ENCODE results near the gene STK24. TPM values are rescaled to one million over a fixed set of nuclear protein-coding genes. Genes with fewer than 3 reads are reported as not detected.

Gene STK24
- total RNA-seq, 2 experiments from 2014 or later, result 146 to 173 TPM

GRCh38 chr13:98489446-98490194 lies 87.3 kb downstream of the STK24 start:
- Mint-ChIP-seq H3K27ac (peak overlapping the region; percentile 34), H3K36me3 (ENCODE audit: low read depth) (peaks cover 24% of the 10 kb centered on the region), H3K9me3 (ENCODE audit: low read depth) (no peaks in the 10 kb centered on the region), H3K4me1 (peaks cover 86% of the 10 kb centered on the region), H3K27me3 (no peaks in the 10 kb centered on the region), H3K4me3 (no peak overlapping the region)
- no peak for DNase-seq
- ChIA-PET CTCF (no interaction called here), POLR2A (no interaction called here)
- intact Hi-C loops (cut with DNase I, micrococcal nuclease), result no loop called here
- no peak for ATAC-seq

GRCh38 chr13:98488736-98489135 lies 88.2 kb downstream of the STK24 start:
- Mint-ChIP-seq H3K36me3 (ENCODE audit: low read depth) (peaks cover 21% of the 10 kb centered on the region), H3K27ac (no peak overlapping the region), H3K4me1 (peaks cover 92% of the 10 kb centered on the region), H3K27me3 (no peaks in the 10 kb centered on the region), H3K4me3 (no peak overlapping the region), H3K9me3 (ENCODE audit: low read depth) (no peaks in the 10 kb centered on the region)
- intact Hi-C loops (cut with DNase I, micrococcal nuclease), result no loop called here
- ChIA-PET POLR2A (interaction anchor here (0.6 to 0.7 kb wide), 2 partner anchors 31 to 127 kb away, joined by 4 read pairs; no protein-coding TSS in a partner anchor), CTCF (interaction anchor here (0.6 to 1.3 kb wide), 5 partner anchors 8 to 157 kb away, joined by 3 read pairs; no protein-coding TSS in a partner anchor)
- ATAC-seq, result no peak
- DNase-seq, result no peak

- intact Hi-C loops (cut with DNase I, micrococcal nuclease), result no loop called here
- DNase-seq (no peak), ATAC-seq (no peak)
- Mint-ChIP-seq H3K9me3 (ENCODE audit: low read depth) (no peaks in the 10 kb centered on the region), H3K4me3 (no peak overlapping the region), H3K27me3 (no peaks in the 10 kb centered on the region), H3K36me3 (ENCODE audit: low read depth) (peaks cover 21% of the 10 kb centered on the region), H3K27ac (peak overlapping the region; percentile 58), H3K4me1 (peaks cover 93% of the 10 kb centered on the region)
- CTCF ChIA-PET, result interaction anchor here (0.7 to 1.3 kb wide), 2 partner anchors 18 to 84 kb away, joined by 3 read pairs; no protein-coding TSS in a partner anchor
- POLR2A ChIA-PET, result no interaction called here
Observed at GRCh38 chr13:98487522-98487921, 89.4 kb downstream of the STK24 start.

GRCh38 chr13:98487016-98487415 lies 89.9 kb downstream of the STK24 start:
- no peak for DNase-seq
- Mint-ChIP-seq H3K27me3 (no peaks in the 10 kb centered on the region), H3K4me3 (no peak overlapping the region), H3K4me1 (peaks cover 93% of the 10 kb centered on the region), H3K9me3 (ENCODE audit: low read depth) (no peaks in the 10 kb centered on the region), H3K36me3 (ENCODE audit: low read depth) (peaks cover 22% of the 10 kb centered on the region), H3K27ac (peak overlapping the region; percentile 53)
- intact Hi-C loops (cut with DNase I, micrococcal nuclease), result no loop called here
- POLR2A ChIA-PET, result no interaction called here
- ATAC-seq, result no peak
- CTCF ChIA-PET, result interaction anchor here (1.0 kb wide), 1 partner anchor 44 kb away, joined by 3 read pairs; no protein-coding TSS in a partner anchor

GRCh38 chr13:98486412-98486811 lies 90.5 kb downstream of the STK24 start:
- DNase-seq (no peak), ATAC-seq (no peak)
- CTCF ChIA-PET, result interaction anchor here (0.5 to 1.0 kb wide), 3 partner anchors 45 to 556 kb away, joined by 3 to 5 read pairs (median 3); no protein-coding TSS in a partner anchor
- Mint-ChIP-seq H3K36me3 (ENCODE audit: low read depth) (peaks cover 19% of the 10 kb centered on the region), H3K27ac (peak overlapping the region; percentile 53), H3K4me3 (no peak overlapping the region), H3K27me3 (no peaks in the 10 kb centered on the region), H3K9me3 (ENCODE audit: low read depth) (no peaks in the 10 kb centered on the region), H3K4me1 (peaks cover 95% of the 10 kb centered on the region)
- intact Hi-C loops (cut with DNase I, micrococcal nuclease), result no loop called here
- POLR2A ChIA-PET, result no interaction called here

DNA sequence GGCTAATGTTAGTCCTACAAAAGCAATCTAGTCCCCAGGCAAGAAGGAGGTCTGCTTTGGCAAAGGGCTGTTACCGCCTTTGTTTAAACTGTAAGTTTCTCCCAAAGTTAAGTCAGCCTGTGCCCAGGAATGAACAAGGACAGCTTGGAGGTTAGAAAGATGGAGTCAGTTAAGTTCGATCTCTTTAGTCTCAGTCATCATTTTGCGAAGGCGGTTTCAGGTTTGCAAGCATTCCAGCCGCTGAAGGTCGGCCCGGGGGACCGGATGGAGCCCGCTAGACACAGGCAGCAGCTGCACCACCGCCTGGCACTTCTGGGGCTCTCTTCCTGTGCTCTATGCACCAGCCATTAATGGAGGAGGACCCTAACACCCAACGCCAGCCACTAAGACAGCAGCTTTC lies 91.3 kb downstream of the STK24 start:
- DNase-seq, result no peak
- Mint-ChIP-seq H3K36me3 (ENCODE audit: low read depth) (peaks cover 20% of the 10 kb centered on the region), H3K27me3 (no peaks in the 10 kb centered on the region), H3K4me3 (no peak overlapping the region), H3K27ac (peak overlapping the region; percentile 78), H3K4me1 (peaks cover 96% of the 10 kb centered on the region), H3K9me3 (ENCODE audit: low read depth) (no peaks in the 10 kb centered on the region)
- no peak for ATAC-seq
- intact Hi-C loops (cut with DNase I, micrococcal nuclease), result no loop called here
- POLR2A ChIA-PET, result interaction anchor here (1.0 to 1.8 kb wide), 3 partner anchors 9 to 56 kb away, joined by 3 to 5 read pairs (median 3); no protein-coding TSS in a partner anchor
- CTCF ChIA-PET, result interaction anchor here (0.8 to 1.8 kb wide), 6 partner anchors 9 to 557 kb away, joined by 3 to 11 read pairs (median 4); no protein-coding TSS in a partner anchor

- ATAC-seq (peak; percentile 74), DNase-seq (peak; percentile 85)
- CTCF ChIA-PET, result interaction anchor here (0.6 to 1.8 kb wide), 7 partner anchors 8 to 753 kb away, joined by 3 to 11 read pairs (median 4); no protein-coding TSS in a partner anchor
- Mint-ChIP-seq H3K9me3 (ENCODE audit: low read depth) (no peaks in the 10 kb centered on the region), H3K27ac (peak overlapping the region; percentile 78), H3K4me1 (peaks cover 91% of the 10 kb centered on the region), H3K36me3 (ENCODE audit: low read depth) (peaks cover 17% of the 10 kb centered on the region), H3K27me3 (no peaks in the 10 kb centered on the region), H3K4me3 (no peak overlapping the region)
- intact Hi-C loops (cut with DNase I, micrococcal nuclease), result no loop called here
- POLR2A ChIA-PET, result interaction anchor here (0.9 to 1.8 kb wide), 4 partner anchors 8 to 88 kb away, joined by 3 to 5 read pairs (median 3); no protein-coding TSS in a partner anchor
Observed at GRCh38 chr13:98484289-98485219, 92.4 kb downstream of the STK24 start.

DNA sequence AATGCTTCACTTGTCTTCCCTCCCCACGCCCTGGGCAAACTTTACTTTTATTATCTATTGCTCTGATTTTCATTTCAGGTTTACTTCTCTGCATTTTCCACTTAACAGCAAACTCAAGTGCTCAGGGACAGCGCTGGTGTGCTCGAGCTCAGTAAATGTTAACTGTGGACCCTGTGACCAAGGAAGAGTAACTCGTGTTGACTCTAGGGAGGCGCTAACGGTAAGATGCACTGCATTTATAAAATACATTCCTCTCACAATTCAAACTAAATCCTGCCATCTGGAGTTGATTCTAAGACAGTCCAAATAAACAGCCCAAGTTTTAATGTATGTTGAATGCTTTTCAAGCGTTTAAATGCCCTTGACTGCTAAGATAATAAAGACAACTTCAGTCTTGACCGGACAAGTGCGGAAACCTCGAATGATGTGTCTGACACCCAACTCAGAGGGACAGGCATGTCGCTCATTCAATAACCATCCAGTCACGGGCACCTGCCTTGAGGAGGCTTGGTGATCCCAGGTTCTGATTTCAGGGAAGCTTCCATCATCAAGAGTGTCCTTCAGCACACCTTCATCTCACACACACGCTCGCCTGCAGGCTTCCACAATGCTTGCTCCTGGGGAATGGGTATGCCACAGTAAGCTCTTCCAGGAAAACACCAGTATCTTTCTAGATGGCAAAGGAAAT lies 93.2 kb downstream of the STK24 start:
- peaks cover 17% of the 10 kb centered on the region for H3K36me3 Mint-ChIP-seq (ENCODE audit: low read depth)
- POLR2A ChIA-PET, result interaction anchor here (1.8 kb wide), 1 partner anchor 7 kb away, joined by 5 read pairs; no protein-coding TSS in a partner anchor
- intact Hi-C loops (cut with DNase I, micrococcal nuclease), result no loop called here
- no peaks in the 10 kb centered on the region for H3K27me3 Mint-ChIP-seq
- ATAC-seq (no peak), DNase-seq (no peak)
- CTCF ChIA-PET, result interaction anchor here (0.7 to 1.8 kb wide), 5 partner anchors 17 to 189 kb away, joined by 3 to 11 read pairs (median 5); no protein-coding TSS in a partner anchor
- peak overlapping the region; percentile 7 for H3K27ac Mint-ChIP-seq
- no peaks in the 10 kb centered on the region for H3K9me3 Mint-ChIP-seq (ENCODE audit: low read depth)
- H3K4me1 Mint-ChIP-seq, result peaks cover 89% of the 10 kb centered on the region
- H3K4me3 Mint-ChIP-seq, result no peak overlapping the region

- DNase-seq, result peak; percentile 21
- Mint-ChIP-seq H3K4me1 (peaks cover 89% of the 10 kb centered on the region), H3K36me3 (ENCODE audit: low read depth) (peaks cover 23% of the 10 kb centered on the region), H3K9me3 (ENCODE audit: low read depth) (no peaks in the 10 kb centered on the region), H3K27me3 (no peaks in the 10 kb centered on the region), H3K27ac (peak overlapping the region; percentile 31), H3K4me3 (no peak overlapping the region)
- no peak for ATAC-seq
- intact Hi-C loops (cut with DNase I, micrococcal nuclease), result no loop called here
- ChIA-PET POLR2A (interaction anchor here (0.6 to 0.7 kb wide), 2 partner anchors 33 to 58 kb away, joined by 3 read pairs; no protein-coding TSS in a partner anchor), CTCF (interaction anchor here (0.7 to 1.7 kb wide), 9 partner anchors 16 to 544 kb away, joined by 3 to 10 read pairs (median 4); no protein-coding TSS in a partner anchor)
Observed at GRCh38 chr13:98482476-98483444, 94.1 kb downstream of the STK24 start.
